NT2/D1 (cell line): ENCODE results near the gene PITPNM2.

Experiments
- DNase-seq: peaks from one replicate; pipeline ENCODE4 v3.0.0-alpha.2; 2011; ENCODE audit warnings: low read depth, low spot score
- H3K27me3 ChIP-seq: 2 replicates; pipeline ENCODE4 v1.6.0; 2011; ENCODE audit warnings: mild to moderate bottlenecking; ENCODE audit not compliant: insufficient read length, insufficient read depth
- H3K36me3 ChIP-seq: 2 replicates; pipeline ENCODE4 v1.6.1; 2011; ENCODE audit warnings: mild to moderate bottlenecking, low read length, mixed read lengths; ENCODE audit not compliant: insufficient read depth, insufficient read length
- H3K4me1 ChIP-seq: 2 replicates; pipeline ENCODE4 v1.5.1; 2011; ENCODE audit not compliant: insufficient read depth, insufficient read length
- H3K4me3 ChIP-seq: 2 replicates; pipeline ENCODE4 v1.5.1; 2011; ENCODE audit warnings: low read depth; ENCODE audit not compliant: insufficient read length
- H3K9ac ChIP-seq: 2 replicates; pipeline ENCODE4 v1.6.0; 2011; ENCODE audit warnings: low read depth; ENCODE audit not compliant: insufficient read length
- H3K9me3 ChIP-seq: 2 replicates; pipeline ENCODE4 v1.5.1; 2011; ENCODE audit warnings: mild to moderate bottlenecking, low read length; ENCODE audit not compliant: insufficient read depth
- SUZ12 ChIP-seq: IDR thresholded peaks from 2 replicates; pipeline ENCODE4 v1.6.1; 2011; ENCODE audit not compliant: insufficient read length, insufficient read depth; ENCODE audit errors: extremely low read depth
- YY1 ChIP-seq: IDR thresholded peaks from 2 replicates; pipeline ENCODE4 v1.6.1; 2011; ENCODE audit not compliant: insufficient read length, insufficient read depth
- ZNF274 ChIP-seq: IDR thresholded peaks from 2 replicates; pipeline ENCODE4 v1.6.1; 2011; ENCODE audit warnings: mild to moderate bottlenecking, low read depth, low read length

The PITPNM2 gene

DNA sequence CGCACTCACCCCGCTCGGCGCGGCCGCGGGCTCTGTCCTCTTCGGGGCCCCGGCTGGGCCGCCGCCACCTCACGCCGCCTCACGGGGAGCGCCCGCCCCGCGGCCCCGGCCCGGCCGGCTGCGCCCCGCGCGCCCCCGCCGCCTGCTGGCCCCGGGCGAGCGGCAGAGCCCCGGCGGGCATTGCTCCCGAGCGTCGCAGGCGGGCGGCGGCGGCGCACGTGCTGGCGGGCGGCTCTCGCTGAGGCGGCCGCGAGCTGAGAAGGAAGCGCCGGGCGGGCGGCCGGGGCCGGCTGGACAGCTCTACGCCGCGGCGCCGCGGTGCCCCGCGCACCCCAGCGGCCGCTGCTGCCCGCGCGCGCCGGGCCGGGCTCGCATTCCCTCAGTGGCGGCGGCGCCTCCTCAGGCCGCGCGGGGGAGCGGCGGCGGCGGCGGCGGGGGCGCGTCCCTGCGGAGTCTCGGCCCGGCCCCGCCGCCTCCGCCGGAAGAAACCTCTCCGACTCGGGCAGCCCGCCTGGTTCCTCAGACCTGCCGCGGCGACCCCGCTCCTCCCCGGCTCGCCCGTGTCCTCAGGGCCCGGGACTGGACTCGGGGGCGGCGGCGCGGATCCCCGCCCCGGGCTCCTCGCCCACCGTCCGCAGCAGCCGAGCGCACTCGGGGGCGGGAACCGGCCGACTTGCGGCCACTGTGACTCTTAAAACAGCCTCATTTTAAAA is at the start of gene PITPNM2:
Gene PITPNM2, minus strand, starts transcription at position 347 of the 713 bp plus-strand sequence. CDS start 116,500 bp downstream, outside the sequence.
- Histone ChIP-seq H3K36me3 (peaks cover 20% of the 10 kb centered on the region), H3K9me3 (no peaks in the 10 kb centered on the region), H3K4me1 (peaks cover 18% of the 10 kb centered on the region), H3K9ac (peak within 1 kb of the TSS; percentile 88), H3K4me3 (peak within 1 kb of the TSS; percentile 55), H3K27me3 (peaks cover 26% of the 10 kb centered on the region)
- no peak for DNase-seq
- no peak for TF ChIP-seq YY1
- TF ChIP-seq ZNF274 = no peak
- no peak for TF ChIP-seq SUZ12

GRCh38 chr12:123200414-123200813 is 49.5 kb upstream of the PITPNM2 start:
- TF ChIP-seq SUZ12 (no peak), ZNF274 (no peak), YY1 (no peak)
- Histone ChIP-seq H3K9me3 (no peaks in the 10 kb centered on the region), H3K4me3 (no peak overlapping the region), H3K4me1 (no peaks in the 10 kb centered on the region), H3K27me3 (no peaks in the 10 kb centered on the region), H3K9ac (no peak overlapping the region), H3K36me3 (peaks cover 59% of the 10 kb centered on the region)
- DNase-seq = no peak

DNA sequence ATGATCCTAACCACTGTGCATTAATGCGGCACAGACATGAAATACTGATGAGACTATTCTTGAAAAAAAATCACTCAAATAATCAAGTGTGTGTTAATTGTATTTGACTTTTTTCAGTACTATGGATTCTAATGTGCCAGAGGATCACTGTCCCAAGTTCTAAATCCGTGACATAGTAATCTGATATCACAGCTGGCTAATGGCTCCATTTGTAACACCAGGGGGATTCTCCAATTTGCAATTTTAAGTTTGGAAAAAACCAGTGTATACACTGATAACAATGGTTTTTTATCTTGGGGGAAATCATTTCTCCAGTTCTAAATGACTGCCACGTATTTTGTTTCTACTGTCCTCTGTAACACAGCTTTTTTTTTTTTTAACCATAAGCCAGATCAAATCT is 49.0 kb upstream of the PITPNM2 start:
- H3K9me3 ChIP-seq = no peaks in the 10 kb centered on the region
- peaks cover 60% of the 10 kb centered on the region for H3K36me3 ChIP-seq
- no peak for DNase-seq
- no peaks in the 10 kb centered on the region for H3K4me1 ChIP-seq
- H3K9ac ChIP-seq = no peak overlapping the region
- H3K4me3 ChIP-seq = no peak overlapping the region
- H3K27me3 ChIP-seq = no peaks in the 10 kb centered on the region
- TF ChIP-seq SUZ12 = no peak
- no peak for TF ChIP-seq ZNF274
- TF ChIP-seq YY1 = no peak

- no peak for DNase-seq
Measured at GRCh38 chr12:123187637-123188036, 36.7 kb upstream of the PITPNM2 start.

DNA sequence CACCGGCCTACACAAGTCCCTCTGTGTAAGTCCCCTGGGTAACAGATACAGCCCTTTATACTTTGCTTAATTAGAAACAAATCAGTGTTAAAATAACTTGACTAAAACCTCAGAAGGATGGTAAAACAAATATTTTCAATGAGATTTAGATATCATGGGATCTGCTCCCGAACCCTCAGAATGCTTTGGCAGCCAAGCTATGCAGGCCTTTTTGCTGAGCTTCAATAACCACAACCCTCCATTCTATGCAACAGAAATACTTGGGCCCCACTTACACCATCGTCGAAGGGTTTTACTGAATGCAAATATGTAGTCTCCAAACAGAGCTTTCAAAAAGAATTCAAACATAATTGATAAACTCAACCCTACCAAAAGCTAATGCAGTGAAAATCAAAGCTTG is 29.3 kb upstream of the PITPNM2 start:
- H3K4me3 ChIP-seq = no peak overlapping the region
- no peaks in the 10 kb centered on the region for H3K27me3 ChIP-seq
- H3K36me3 ChIP-seq = peaks cover 57% of the 10 kb centered on the region
- TF ChIP-seq SUZ12 = no peak
- TF ChIP-seq YY1 = no peak
- no peak for TF ChIP-seq ZNF274
- H3K4me1 ChIP-seq = no peaks in the 10 kb centered on the region
- no peaks in the 10 kb centered on the region for H3K9me3 ChIP-seq
- DNase-seq = no peak
- no peak overlapping the region for H3K9ac ChIP-seq

More at GRCh38 chr12:123187637-123188036, 36.7 kb upstream of the PITPNM2 start:
- no peak overlapping the region for H3K9ac ChIP-seq
- TF ChIP-seq YY1 (no peak), SUZ12 (no peak), ZNF274 (no peak)
- H3K9me3 ChIP-seq = no peaks in the 10 kb centered on the region
- peaks cover 50% of the 10 kb centered on the region for H3K36me3 ChIP-seq
- H3K27me3 ChIP-seq = no peaks in the 10 kb centered on the region
- no peak overlapping the region for H3K4me3 ChIP-seq
- H3K4me1 ChIP-seq = no peaks in the 10 kb centered on the region

DNA sequence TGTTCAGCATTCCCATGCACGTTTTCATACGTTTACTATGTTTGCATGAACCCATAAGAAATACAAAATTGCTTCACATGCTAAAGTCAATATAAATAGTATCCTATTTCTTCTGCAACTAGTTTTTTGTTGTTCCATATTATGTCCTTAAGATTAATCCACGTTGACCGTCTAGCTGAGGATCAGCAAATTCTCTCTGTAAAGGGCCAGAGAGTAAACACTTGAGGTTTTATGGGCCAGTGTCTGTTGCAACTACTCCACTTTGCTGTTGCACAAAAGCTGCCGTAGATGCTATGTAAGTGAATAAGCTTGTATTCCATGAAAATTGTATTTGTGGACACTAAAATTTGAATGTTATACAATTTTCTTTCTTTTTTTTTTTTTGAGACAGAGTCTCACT is 21.1 kb upstream of the PITPNM2 start:
- DNase-seq = no peak
- TF ChIP-seq ZNF274 (no peak), SUZ12 (no peak), YY1 (no peak)
- H3K9me3 ChIP-seq = no peaks in the 10 kb centered on the region
- H3K4me3 ChIP-seq = no peak overlapping the region
- peaks cover 5% of the 10 kb centered on the region for H3K4me1 ChIP-seq
- H3K36me3 ChIP-seq = peaks cover 39% of the 10 kb centered on the region
- no peak overlapping the region for H3K9ac ChIP-seq
- H3K27me3 ChIP-seq = no peaks in the 10 kb centered on the region

DNA sequence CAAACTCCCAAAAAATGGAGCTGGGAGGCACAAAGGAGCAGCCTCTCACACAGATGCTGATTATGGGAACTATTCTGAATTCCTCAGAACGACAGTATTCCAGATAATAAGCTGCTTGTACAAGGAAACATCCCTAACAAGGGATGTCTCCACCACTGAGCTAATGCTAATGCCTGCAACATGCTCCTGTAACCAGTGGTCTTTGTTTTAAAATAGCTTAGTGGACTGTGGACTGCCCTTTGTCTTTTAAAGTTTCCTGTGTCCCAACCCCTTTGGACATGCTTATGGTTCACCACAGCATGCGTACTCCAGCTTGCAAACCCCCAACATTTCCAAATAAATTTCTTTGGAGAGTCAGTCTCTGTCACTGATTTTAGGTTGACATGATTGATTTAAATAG is 16.4 kb upstream of the PITPNM2 start:
- no peak for DNase-seq
- no peak overlapping the region for H3K9ac ChIP-seq
- H3K27me3 ChIP-seq = no peaks in the 10 kb centered on the region
- H3K4me3 ChIP-seq = no peak overlapping the region
- H3K36me3 ChIP-seq = peaks cover 42% of the 10 kb centered on the region
- no peaks in the 10 kb centered on the region for H3K9me3 ChIP-seq
- peaks cover 7% of the 10 kb centered on the region for H3K4me1 ChIP-seq
- TF ChIP-seq ZNF274 (no peak), YY1 (no peak), SUZ12 (no peak)
